OCI-LY1 (cell line): ENCODE data around the gene CAMTA1.

ENCODE experiments used
- H2AFZ ChIP-seq: fragments of 200-600 bp; sonication (generic), shearing (Covaris generic); 2 replicates; pipeline ENCODE4 v1.6.0; 2014; ENCODE audit warnings: antibody characterized with exemption, mild to moderate bottlenecking, low read length
- H3F3A ChIP-seq: fragments of 200-600 bp; sonication (generic), shearing (Covaris generic); 2 replicates; pipeline ENCODE4 v1.6.0; 2014; ENCODE audit warnings: mild to moderate bottlenecking, antibody characterized with exemption, low read length, moderate library complexity; ENCODE audit not compliant: insufficient read depth
- H3K27ac ChIP-seq: fragments of 200-600 bp; sonication (generic); 2 replicates; pipeline ENCODE4 v1.5.1; 2014; ENCODE audit warnings: low read length, mixed run types, mild to moderate bottlenecking, low read depth; ENCODE audit not compliant: poor library complexity, severe bottlenecking
- H3K27me3 ChIP-seq: fragments of 200-600 bp; sonication (generic); 2 replicates; pipeline ENCODE4 v1.6.0; 2014; ENCODE audit warnings: antibody characterized with exemption, mild to moderate bottlenecking, low read length, moderate library complexity; ENCODE audit not compliant: insufficient read depth
- H3K36me3 ChIP-seq: fragments of 200-600 bp; sonication (generic); 2 replicates; pipeline ENCODE4 v1.6.1; 2014; ENCODE audit warnings: mild to moderate bottlenecking, antibody characterized with exemption, low read length, moderate library complexity, mixed read lengths; ENCODE audit not compliant: insufficient read depth
- H3K4me1 ChIP-seq: fragments of 200-600 bp; sonication (generic); 2 replicates; pipeline ENCODE4 v1.5.1; 2014; ENCODE audit warnings: mild to moderate bottlenecking, low read length, moderate library complexity; ENCODE audit not compliant: insufficient read depth, severe bottlenecking
- H3K4me2 ChIP-seq: fragments of 200-600 bp; sonication (generic), shearing (Covaris generic); 2 replicates; pipeline ENCODE4 v1.6.1; 2014; ENCODE audit warnings: low read length
- H3K4me3 ChIP-seq: fragments of 200-600 bp; sonication (generic); 2 replicates; pipeline ENCODE4 v1.5.1; 2014; ENCODE audit warnings: low read length, low read depth, mild to moderate bottlenecking, mixed read lengths; ENCODE audit not compliant: poor library complexity, severe bottlenecking
- H3K79me2 ChIP-seq: fragments of 200-600 bp; shearing (Covaris generic); 2 replicates; pipeline ENCODE4 v1.6.1; 2016; ENCODE audit warnings: mixed run types, low read length, mixed read lengths; ENCODE audit not compliant: insufficient read depth
- H3K9ac ChIP-seq: fragments of 200-600 bp; sonication (generic), shearing (Covaris generic); 2 replicates; pipeline ENCODE4 v1.6.1; 2014; ENCODE audit warnings: mild to moderate bottlenecking, low read length, mixed read lengths
- H3K9me2 ChIP-seq: fragments of 200-600 bp; sonication (generic), shearing (Covaris generic); 2 replicates; pipeline ENCODE4 v1.6.1; 2014; ENCODE audit warnings: low read depth, mild to moderate bottlenecking, low read length, mixed read lengths
- H3K9me3 ChIP-seq: fragments of 200-600 bp; shearing (Covaris generic); 2 replicates; pipeline ENCODE4 v1.6.1; 2014; ENCODE audit warnings: low read length, mixed read lengths
- H4K20me1 ChIP-seq: fragments of 200-600 bp; sonication (generic), shearing (Covaris generic); 2 replicates; pipeline ENCODE4 v1.6.0; 2016; ENCODE audit warnings: mild to moderate bottlenecking, low read length; ENCODE audit not compliant: insufficient read depth
- EZH2 ChIP-seq: fragments of 200-600 bp; sonication (generic), shearing (Covaris generic); IDR thresholded peaks from 2 replicates; pipeline ENCODE4 v1.8.0; 2017; ENCODE audit warnings: borderline replicate concordance, mixed run types, mild to moderate bottlenecking, antibody characterized with exemption, low read length, moderate library complexity, mixed read lengths
- TF ChIP-seq, protein P1 (sequence below): fragments of 200-600 bp; sonication (generic), shearing (Covaris generic); IDR thresholded peaks from 2 replicates; pipeline ENCODE4 v1.5.1; 2017; ENCODE audit warnings: mild to moderate bottlenecking, antibody characterized with exemption, low read length, moderate library complexity, mixed read lengths

CAMTA1 gene

DNA sequence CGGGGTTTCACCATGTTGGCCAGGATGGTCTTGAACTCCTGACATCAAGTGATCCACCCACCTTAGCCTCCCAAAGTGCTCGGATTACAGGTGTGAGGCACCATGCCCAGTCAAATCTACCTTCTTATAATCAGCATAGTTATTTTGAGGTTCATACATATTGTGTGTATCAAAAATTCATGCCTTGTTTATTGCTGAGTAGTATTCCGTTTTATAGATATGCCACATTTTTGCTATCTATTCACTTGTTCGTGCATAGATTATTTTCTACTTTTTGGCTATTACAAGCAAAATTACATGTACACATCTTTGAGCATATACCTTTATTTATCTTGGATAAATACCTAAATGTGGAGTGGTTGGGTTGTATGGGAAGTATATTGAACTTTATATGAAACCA lies 344.9 kb downstream of the CAMTA1 start:
- TF ChIP-seq, protein P1, sequence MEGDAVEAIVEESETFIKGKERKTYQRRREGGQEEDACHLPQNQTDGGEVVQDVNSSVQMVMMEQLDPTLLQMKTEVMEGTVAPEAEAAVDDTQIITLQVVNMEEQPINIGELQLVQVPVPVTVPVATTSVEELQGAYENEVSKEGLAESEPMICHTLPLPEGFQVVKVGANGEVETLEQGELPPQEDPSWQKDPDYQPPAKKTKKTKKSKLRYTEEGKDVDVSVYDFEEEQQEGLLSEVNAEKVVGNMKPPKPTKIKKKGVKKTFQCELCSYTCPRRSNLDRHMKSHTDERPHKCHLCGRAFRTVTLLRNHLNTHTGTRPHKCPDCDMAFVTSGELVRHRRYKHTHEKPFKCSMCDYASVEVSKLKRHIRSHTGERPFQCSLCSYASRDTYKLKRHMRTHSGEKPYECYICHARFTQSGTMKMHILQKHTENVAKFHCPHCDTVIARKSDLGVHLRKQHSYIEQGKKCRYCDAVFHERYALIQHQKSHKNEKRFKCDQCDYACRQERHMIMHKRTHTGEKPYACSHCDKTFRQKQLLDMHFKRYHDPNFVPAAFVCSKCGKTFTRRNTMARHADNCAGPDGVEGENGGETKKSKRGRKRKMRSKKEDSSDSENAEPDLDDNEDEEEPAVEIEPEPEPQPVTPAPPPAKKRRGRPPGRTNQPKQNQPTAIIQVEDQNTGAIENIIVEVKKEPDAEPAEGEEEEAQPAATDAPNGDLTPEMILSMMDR, result no peak
- TF ChIP-seq EZH2, result no peak
- Histone ChIP-seq H2AFZ (no peak overlapping the region), H3K79me2 (no peaks in the 10 kb centered on the region), H3K36me3 (no peaks in the 10 kb centered on the region), H3K4me3 (no peak overlapping the region), H3K4me2 (no peak overlapping the region), H3K9me2 (no peaks in the 10 kb centered on the region), H3K27ac (no peak overlapping the region), H3K4me1 (no peaks in the 10 kb centered on the region), H3K27me3 (no peaks in the 10 kb centered on the region), H3K9ac (no peak overlapping the region), H3F3A (no peaks in the 10 kb centered on the region), H4K20me1 (no peaks in the 10 kb centered on the region), H3K9me3 (no peaks in the 10 kb centered on the region)

DNA sequence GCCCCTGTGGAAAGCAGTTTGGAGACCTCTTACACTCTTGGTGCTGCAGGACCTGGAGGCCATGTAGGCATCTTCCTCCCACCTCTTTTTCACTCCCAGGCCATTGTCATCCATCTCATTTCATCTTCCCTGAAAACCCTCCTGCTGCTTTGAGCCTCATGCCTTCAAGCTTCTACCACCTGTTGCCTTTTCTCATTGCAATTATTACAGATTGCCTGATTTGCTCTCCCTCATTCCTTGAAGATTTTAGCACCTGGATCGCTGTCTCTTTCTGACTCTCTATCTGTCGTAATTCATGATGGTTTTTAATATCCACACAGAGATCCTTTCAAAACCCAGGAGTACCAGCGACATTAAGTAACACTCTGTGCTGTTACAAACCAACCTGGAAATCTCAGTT lies 350.2 kb downstream of the CAMTA1 start:
- Histone ChIP-seq H3K4me1 (no peaks in the 10 kb centered on the region), H3K9me3 (no peaks in the 10 kb centered on the region), H4K20me1 (no peaks in the 10 kb centered on the region), H3K27me3 (no peaks in the 10 kb centered on the region), H3K9ac (no peak overlapping the region), H3K79me2 (no peaks in the 10 kb centered on the region), H3F3A (no peaks in the 10 kb centered on the region), H2AFZ (no peak overlapping the region), H3K9me2 (no peaks in the 10 kb centered on the region), H3K4me2 (no peak overlapping the region), H3K4me3 (no peak overlapping the region), H3K27ac (no peak overlapping the region), H3K36me3 (no peaks in the 10 kb centered on the region)
- TF ChIP-seq, protein P1, result no peak

DNA sequence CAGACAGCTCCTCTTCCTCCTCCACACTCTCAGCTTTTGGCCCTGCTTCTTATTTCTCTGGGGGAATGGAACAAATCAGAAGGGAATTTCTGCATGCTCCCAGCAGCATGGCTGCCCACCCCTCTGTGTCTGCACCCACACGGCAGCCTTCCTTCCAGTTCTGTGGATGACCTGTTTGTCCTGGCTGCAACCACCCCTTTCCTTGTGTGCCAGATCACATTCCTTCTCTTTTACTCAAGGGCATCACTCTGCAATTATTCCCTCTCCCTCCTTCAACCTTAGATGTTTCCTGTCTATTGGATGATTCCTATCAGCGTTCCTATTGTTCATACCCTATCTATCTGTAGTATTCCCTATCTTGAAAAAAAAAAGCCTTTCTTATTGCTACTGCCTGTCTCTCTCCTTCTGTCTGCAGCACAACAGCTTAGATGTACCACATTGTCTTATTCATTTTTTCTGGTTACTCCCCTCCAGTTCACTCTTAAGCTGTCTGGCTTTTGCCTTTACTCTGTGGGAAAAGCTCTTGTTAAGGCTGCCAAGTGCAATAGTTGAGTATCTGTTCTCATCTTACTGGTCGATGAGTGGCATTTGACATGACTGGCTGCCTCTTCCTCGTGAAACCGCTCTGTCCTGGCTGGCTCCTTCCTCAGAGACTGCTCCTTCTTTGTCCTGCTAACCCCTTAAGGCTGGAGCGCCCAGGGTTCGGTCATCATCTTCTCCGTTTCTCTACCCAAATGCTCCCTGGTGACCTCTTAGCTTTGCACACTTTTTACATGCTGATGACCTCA lies 351.1 kb downstream of the CAMTA1 start:
- Histone ChIP-seq H3K27me3 (no peaks in the 10 kb centered on the region), H3K9me2 (no peaks in the 10 kb centered on the region), H3F3A (no peaks in the 10 kb centered on the region), H3K4me2 (no peak overlapping the region), H4K20me1 (no peaks in the 10 kb centered on the region), H3K79me2 (no peaks in the 10 kb centered on the region), H3K27ac (no peak overlapping the region), H2AFZ (no peak overlapping the region), H3K36me3 (no peaks in the 10 kb centered on the region), H3K4me3 (no peak overlapping the region), H3K9me3 (no peaks in the 10 kb centered on the region), H3K9ac (no peak overlapping the region), H3K4me1 (no peaks in the 10 kb centered on the region)
- TF ChIP-seq, protein P1, result no peak
- no peak for TF ChIP-seq EZH2
